HepG2 (cell line): ENCODE measurements around the gene PNLIPRP1. TPM values are rescaled to one million over a fixed set of nuclear protein-coding genes. Genes with fewer than 3 reads are reported as not detected.

Experiments used
- ATAC-seq: fragments of 200-7000 bp; cut with Tn5 transposase; 3 replicates; pipeline ENCODE4 v1.9.1; 2020; ENCODE audit warnings: mild to moderate bottlenecking, moderate library complexity
- BruUV-seq: library from RNA; stranded (reverse); fragments of 400-500 nt; replicated peaks from 2 replicates; lab custom pipeline; 2021; lab: Mats Ljungman, UMichigan
- CTCF ChIA-PET: fragments of 300-600 bp; formaldehyde crosslinking; extraction: SDS; loops from one replicate; lab custom pipeline; 2021; ENCODE audit warnings: low total read pairs, inconsistent platforms, low intra/inter-chr PET ratio; lab: Yijun Ruan, JAX
- POLR2A ChIA-PET: fragments of 350-600 bp; sonication (Branson Sonifier 250); formaldehyde crosslinking; loops from one replicate; lab custom pipeline; 2020; ENCODE audit warnings: antibody characterized with exemption, inconsistent platforms; lab: Yijun Ruan, JAX
- DNase-seq: peaks from one replicate; pipeline ENCODE4 v3.0.0-alpha.2; 2015; ENCODE audit warnings: low spot score
- FAIRE-seq: peaks from 3 replicates; lab custom pipeline; 2011; peaks lifted over from hg19 to GRCh38; lab: Jason Lieb, UNC
- H2AFZ ChIP-seq: one replicate; pipeline ENCODE4 v1.6.1; 2011; ENCODE audit warnings: low read length, inconsistent platforms
- H3K27ac ChIP-seq: fragments of 300-600 bp; 3 replicates; pipeline ENCODE4 v1.8.0; 2011; ENCODE audit warnings: mixed run types, mild to moderate bottlenecking, mixed read lengths, low read length, inconsistent platforms; ENCODE audit not compliant: insufficient read depth; ENCODE audit errors: extremely low read length
- H3K27me3 ChIP-seq, 2 experiments: fragments of 200-600 bp in 1 of 2; 2 replicates in 1 of 2; 3 replicates in 1 of 2; pipeline versions ENCODE4 v1.6.0 to v1.8.0; 2011; ENCODE audit warnings: low read length in 2 of 2, mild to moderate bottlenecking in 2 of 2, moderate library complexity in 2 of 2, inconsistent platforms in 1 of 2; ENCODE audit not compliant: insufficient read depth in 2 of 2, control insufficient read depth in 1 of 2
- H3K36me3 ChIP-seq, 2 experiments: fragments of 200-600 bp in 1 of 2; replicated peaks in 1 of 2; 2 replicates in 1 of 2; 3 replicates in 1 of 2; pipeline versions ENCODE4 v1.5.1 to v1.8.0; 2011; ENCODE audit warnings: low read length in 2 of 2, inconsistent platforms in 1 of 2; ENCODE audit not compliant: insufficient read depth in 2 of 2, control insufficient read depth in 1 of 2
- H3K4me1 ChIP-seq: 2 replicates; pipeline ENCODE4 v1.5.1; 2012; ENCODE audit warnings: low read length, inconsistent platforms; ENCODE audit not compliant: insufficient read depth
- H3K4me2 ChIP-seq: 2 replicates; pipeline ENCODE4 v1.6.0; 2011; ENCODE audit warnings: low read depth, low read length, inconsistent platforms
- H3K4me3 ChIP-seq, 3 experiments: fragments of 200-600 bp in 1 of 3; sonication (generic), shearing (Covaris generic) in 1 of 3; replicated peaks in 1 of 3; 2 replicates each; pipeline ENCODE4 v1.5.1; 2011 to 2016; ENCODE audit warnings: low read length in 3 of 3, inconsistent platforms in 2 of 3, low read depth in 2 of 3, mild to moderate bottlenecking in 2 of 3, control low read depth in 1 of 3, mixed read lengths in 1 of 3; ENCODE audit not compliant: insufficient read depth in 1 of 3
- H3K79me2 ChIP-seq: one replicate; pipeline ENCODE4 v1.6.1; 2011; ENCODE audit warnings: low read length, inconsistent platforms; ENCODE audit not compliant: insufficient read depth
- H3K9ac ChIP-seq: 2 replicates; pipeline ENCODE4 v1.6.0; 2011; ENCODE audit warnings: mild to moderate bottlenecking, low read depth, low read length, inconsistent platforms; ENCODE audit not compliant: insufficient read depth
- H3K9me3 ChIP-seq: 2 replicates; pipeline ENCODE4 v1.5.1; 2012; ENCODE audit warnings: mild to moderate bottlenecking, low read length
- H4K20me1 ChIP-seq: 2 replicates; pipeline ENCODE4 v1.6.0; 2011; ENCODE audit warnings: inconsistent platforms, mild to moderate bottlenecking, low read length, moderate library complexity; ENCODE audit not compliant: insufficient read depth
- ATF1 ChIP-seq: IDR thresholded peaks from 2 replicates; pipeline ENCODE4 v1.6.1; 2016; ENCODE audit warnings: mild to moderate bottlenecking, control low read depth
- MAFF ChIP-seq: IDR thresholded peaks from 2 replicates; pipeline ENCODE4 v1.6.1; 2011; ENCODE audit warnings: low read depth, low read length, improper control_type of control experiment
- NFIC ChIP-seq: IDR thresholded peaks from 2 replicates; pipeline ENCODE4 v1.6.1; 2012; ENCODE audit warnings: mild to moderate bottlenecking, low read length, inconsistent platforms
- NPAS2 ChIP-seq: sonication (generic); formaldehyde crosslinking; IDR thresholded peaks from 2 replicates; pipeline ENCODE4 v1.8.0; 2022; ENCODE audit warnings: mild to moderate bottlenecking, missing genetic modification reagents, borderline replicate concordance
- ZBTB1 ChIP-seq: sonication (generic); formaldehyde crosslinking; IDR thresholded peaks from 2 replicates; pipeline ENCODE4 v1.4.0; 2020; ENCODE audit warnings: missing genetic modification reagents, borderline replicate concordance
- ZNF20 ChIP-seq: sonication (generic); formaldehyde crosslinking; IDR thresholded peaks from 2 replicates; pipeline ENCODE4 v1.4.0; 2020; ENCODE audit warnings: mild to moderate bottlenecking, moderate library complexity, missing genetic modification reagents
- ZNF335 ChIP-seq: sonication (generic); formaldehyde crosslinking; IDR thresholded peaks from 2 replicates; pipeline ENCODE4 v1.4.0; 2020; ENCODE audit warnings: missing genetic modification reagents
- ZNF513 ChIP-seq: sonication (generic); formaldehyde crosslinking; conservative IDR thresholded peaks from 2 replicates; pipeline ENCODE4 v1.5.0; 2020; ENCODE audit warnings: missing genetic modification reagents
- WGBS: methylation state at CpG from one replicate; pipeline ENCODE4 v1.1.6; 2017; ENCODE audit warnings: low lambda C conversion rate; 5-methylcytosine and 5-hydroxymethylcytosine counted together
- in situ Hi-C: cut with HindIII; loops from 2 replicates; pipeline ENCODE4 v1.10.0; 2017; ENCODE audit warnings: low pct_unique_long_range_greater_than_20kb; ENCODE audit not compliant: extremely low pct_ligation_motif_present
- intact Hi-C: fragments of 100-400 bp; cut with micrococcal nuclease; formaldehyde crosslinking; loops from one replicate; pipeline ENCODE4 v1.10.0; 2022; ENCODE audit not compliant: unreplicated experiment
- polyA plus RNA-seq, 8 experiments: library from polyadenylated mRNA; depleted of rRNA in 3 of 8; stranded (reverse) in 7 of 8; unstranded in 1 of 8; fragments of >200 nt; fragmentation: Illumina TruSeq in 4 of 8; extraction: Trizol in 4 of 8; gene quantifications; 2 replicates each; pipeline versions ENCODE4 v1.2.1 to v1.2.3, GENCODE V29; 2011 to 2016; ENCODE audit warnings: low read depth in 4 of 8, missing spikeins in 1 of 8, mixed read lengths in 1 of 8; ENCODE audit not compliant: insufficient read depth in 1 of 8
- total RNA-seq, 5 experiments: library from RNA; depleted of rRNA; stranded (reverse); fragments of >200 nt; fragmentation: Illumina TruSeq; extraction: Trizol; gene quantifications; 2 replicates each; pipeline ENCODE4 v1.2.3, GENCODE V29; 2016; ENCODE audit warnings: low read depth in 1 of 5
- TF ChIP-seq, protein P1 (sequence below): sonication (generic); formaldehyde crosslinking; IDR thresholded peaks from 2 replicates; pipeline ENCODE4 v1.5.0; 2020; ENCODE audit warnings: missing genetic modification reagents

PNLIPRP1 gene
- total and polyA plus RNA-seq, 2 of the 13 experiments (the other 11 are each of a cell fraction or from before 2014, with no cell fraction given), result not detected

- TF ChIP-seq, protein P1, sequence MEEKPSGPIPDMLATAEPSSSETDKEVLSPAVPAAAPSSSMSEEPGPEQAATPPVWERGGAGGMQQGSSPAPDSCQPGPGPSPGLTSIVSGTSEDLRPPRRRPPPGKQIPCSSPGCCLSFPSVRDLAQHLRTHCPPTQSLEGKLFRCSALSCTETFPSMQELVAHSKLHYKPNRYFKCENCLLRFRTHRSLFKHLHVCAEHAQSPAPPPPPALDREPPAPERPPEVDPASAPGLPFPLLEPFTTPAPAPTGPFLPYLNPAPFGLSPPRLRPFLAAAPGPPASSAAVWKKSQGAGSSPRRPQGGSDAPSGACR (CRISPR knock-in tag), result no peak
- no peak for TF ChIP-seq ATF1 (CRISPR knock-in tag)
- no peak for TF ChIP-seq ZNF20 (CRISPR knock-in tag)
- TF ChIP-seq ZNF335, result no peak
- TF ChIP-seq NFIC, result no peak
- no peak for TF ChIP-seq NPAS2 (CRISPR knock-in tag)
- no peak for TF ChIP-seq ZBTB1
- no peak for TF ChIP-seq ZNF513
Observed at GRCh38 chr10:116636976-116637375, 46.2 kb downstream of the PNLIPRP1 start (continued).

GRCh38 chr10:116637830-116638229 lies 47.1 kb downstream of the PNLIPRP1 start:
- BruUV-seq, result no TSS peak
- 0% methylated on average over 1 of the region's 1 CpG for WGBS
- CTCF ChIA-PET, result no interaction called here
- no peak overlapping the region for H2AFZ ChIP-seq
- POLR2A ChIA-PET, result no interaction called here
- H3K79me2 ChIP-seq, result no peaks in the 10 kb centered on the region
- H3K9me3 ChIP-seq, result no peaks in the 10 kb centered on the region
- no peak overlapping the region for H3K4me2 ChIP-seq
- no peaks in the 10 kb centered on the region for H3K4me1 ChIP-seq
- no peaks in the 10 kb centered on the region for H4K20me1 ChIP-seq
- TF ChIP-seq MAFF, result no peak
- no peak overlapping the region for H3K9ac ChIP-seq
- H3K27me3 ChIP-seq, result no peaks in the 10 kb centered on the region
- no peaks in the 10 kb centered on the region for H3K36me3 ChIP-seq
- FAIRE-seq (no peak), DNase-seq (no peak), ATAC-seq (no peak)
- H3K27ac ChIP-seq, result no peak overlapping the region
- intact Hi-C loops (no loop called here), in situ Hi-C loops (no loop called here)
- no peak overlapping the region for H3K4me3 ChIP-seq
